ENCODE results near the gene PARD3.

GRCh38 chr10:34272316-34272715 lies 542.8 kb downstream of the PARD3 start:
- TF ChIP-seq CTCF (IDR thresholded peaks at IDR 0.05) = no peak
- TF ChIP-seq POLR2A (IDR thresholded peaks at IDR 0.05) = no peak
